ENCODE data around the gene INTS3. TPM values are rescaled to one million over a fixed set of nuclear protein-coding genes. Genes with fewer than 3 reads are reported as not detected.

INTS3 gene
- total RNA-seq, 1 experiment from 2014 or later, result 56.7 TPM

DNA sequence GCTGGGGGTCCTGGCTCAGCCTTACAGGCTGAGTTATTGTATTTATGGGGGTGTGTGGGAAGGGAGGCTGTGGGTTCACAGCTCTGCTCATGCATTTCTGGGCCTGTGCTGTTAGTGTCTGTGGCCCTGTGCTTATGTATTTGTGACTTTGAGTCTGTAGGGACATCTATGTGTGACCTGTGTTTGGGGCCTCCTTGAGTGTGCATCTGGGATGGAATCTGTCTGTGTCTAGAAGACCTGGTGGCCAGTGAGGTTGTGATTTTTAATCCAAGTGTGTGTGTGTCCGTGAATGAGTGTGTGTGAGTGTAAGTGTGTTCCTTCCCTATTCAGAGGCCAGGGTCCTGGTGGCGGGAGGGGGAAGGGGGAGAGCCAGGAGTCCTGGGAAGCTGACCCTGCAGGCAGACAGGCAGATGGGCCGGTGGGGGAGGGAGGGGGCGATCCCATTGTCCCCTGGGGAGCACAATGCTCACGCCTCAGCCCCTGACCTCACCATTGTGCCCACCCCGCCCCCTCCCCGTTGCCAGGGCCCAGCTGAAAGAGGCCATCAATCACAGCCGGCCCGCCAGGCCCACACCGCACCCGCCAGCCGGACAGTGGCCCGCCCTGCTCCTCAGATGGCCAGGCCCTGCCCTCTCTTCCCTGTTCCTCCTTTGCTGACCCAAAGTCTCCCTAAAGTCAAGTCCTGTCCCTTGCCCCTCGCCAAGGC is 66.9 kb downstream of the INTS3 start:
- ChIA-PET CTCF (no interaction called here), POLR2A (ENCODE audit: low non-redundant PET) (no interaction called here)
- no TSS peak for BruUV-seq (replicated peaks)
- no peaks in the 10 kb centered on the region for H3K27me3 ChIP-seq (replicated peaks; ENCODE audit: insufficient read depth, low read depth, low read length, poor library complexity)
- H3K36me3 ChIP-seq (ENCODE audit: insufficient read depth, low read length, poor library complexity, severe bottlenecking), result no peaks in the 10 kb centered on the region
- intact Hi-C loops (cut with micrococcal nuclease; ENCODE audit: unreplicated experiment), result no loop called here
- no peaks in the 10 kb centered on the region for H3K4me1 ChIP-seq (ENCODE audit: insufficient read depth, low read length, poor library complexity, severe bottlenecking)
- H3K4me3 ChIP-seq (ENCODE audit: low read depth, low read length, poor library complexity, severe bottlenecking), result no peak overlapping the region
- H3K27ac ChIP-seq (ENCODE audit: low read depth, low read length, poor library complexity, severe bottlenecking), result no peak overlapping the region
- no peaks in the 10 kb centered on the region for H3K9me3 ChIP-seq (ENCODE audit: low read depth, low read length, poor library complexity, severe bottlenecking)
- TF ChIP-seq EZH2 (IDR thresholded peaks at IDR 0.05; ENCODE audit: borderline replicate concordance, low read depth, low read length, poor library complexity, severe bottlenecking), result no peak
- TF ChIP-seq, protein P1, sequence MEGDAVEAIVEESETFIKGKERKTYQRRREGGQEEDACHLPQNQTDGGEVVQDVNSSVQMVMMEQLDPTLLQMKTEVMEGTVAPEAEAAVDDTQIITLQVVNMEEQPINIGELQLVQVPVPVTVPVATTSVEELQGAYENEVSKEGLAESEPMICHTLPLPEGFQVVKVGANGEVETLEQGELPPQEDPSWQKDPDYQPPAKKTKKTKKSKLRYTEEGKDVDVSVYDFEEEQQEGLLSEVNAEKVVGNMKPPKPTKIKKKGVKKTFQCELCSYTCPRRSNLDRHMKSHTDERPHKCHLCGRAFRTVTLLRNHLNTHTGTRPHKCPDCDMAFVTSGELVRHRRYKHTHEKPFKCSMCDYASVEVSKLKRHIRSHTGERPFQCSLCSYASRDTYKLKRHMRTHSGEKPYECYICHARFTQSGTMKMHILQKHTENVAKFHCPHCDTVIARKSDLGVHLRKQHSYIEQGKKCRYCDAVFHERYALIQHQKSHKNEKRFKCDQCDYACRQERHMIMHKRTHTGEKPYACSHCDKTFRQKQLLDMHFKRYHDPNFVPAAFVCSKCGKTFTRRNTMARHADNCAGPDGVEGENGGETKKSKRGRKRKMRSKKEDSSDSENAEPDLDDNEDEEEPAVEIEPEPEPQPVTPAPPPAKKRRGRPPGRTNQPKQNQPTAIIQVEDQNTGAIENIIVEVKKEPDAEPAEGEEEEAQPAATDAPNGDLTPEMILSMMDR (conservative IDR thresholded peaks at IDR 0.05; ENCODE audit: low read depth, low read length), result no peak
- no peak for DNase-seq (ENCODE audit: low spot score)

DNA sequence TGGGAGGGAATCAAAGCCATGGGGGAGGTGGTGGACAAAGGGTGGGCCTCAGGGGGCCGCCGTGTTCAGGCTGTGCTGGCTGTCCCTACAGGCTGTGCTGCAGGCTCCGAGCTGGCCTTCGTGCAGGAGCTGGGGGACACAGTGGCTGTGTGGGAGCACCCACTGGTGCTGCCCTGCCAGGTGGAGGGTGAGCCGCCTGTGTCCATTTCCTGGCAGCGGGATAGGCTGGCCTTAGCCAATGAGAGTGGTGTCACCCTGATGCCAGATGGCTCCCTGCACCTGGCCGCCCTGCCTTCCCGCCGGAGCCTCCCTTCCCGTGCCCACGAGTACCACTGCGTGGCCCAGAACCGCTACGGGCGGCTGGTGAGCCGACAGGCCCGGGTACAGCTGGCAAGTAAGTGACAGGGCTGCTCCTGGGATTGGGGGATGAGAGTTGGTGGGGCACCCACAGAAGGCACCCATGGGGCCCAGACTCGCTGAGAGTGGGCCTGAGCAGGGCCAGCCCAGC is 67.5 kb downstream of the INTS3 start:
- no peak for DNase-seq (ENCODE audit: low spot score)
- no peak overlapping the region for H3K27ac ChIP-seq (ENCODE audit: low read depth, low read length, poor library complexity, severe bottlenecking)
- POLR2A ChIA-PET (ENCODE audit: low non-redundant PET), result no interaction called here
- no peaks in the 10 kb centered on the region for H3K4me1 ChIP-seq (ENCODE audit: insufficient read depth, low read length, poor library complexity, severe bottlenecking)
- H3K9me3 ChIP-seq (ENCODE audit: low read depth, low read length, poor library complexity, severe bottlenecking), result no peaks in the 10 kb centered on the region
- TF ChIP-seq EZH2 (IDR thresholded peaks at IDR 0.05; ENCODE audit: borderline replicate concordance, low read depth, low read length, poor library complexity, severe bottlenecking), result no peak
- TF ChIP-seq, protein P1 (conservative IDR thresholded peaks at IDR 0.05; ENCODE audit: low read depth, low read length), result no peak
- CTCF ChIA-PET, result no interaction called here
- intact Hi-C loops (cut with micrococcal nuclease; ENCODE audit: unreplicated experiment), result no loop called here
- no peaks in the 10 kb centered on the region for H3K36me3 ChIP-seq (ENCODE audit: insufficient read depth, low read length, poor library complexity, severe bottlenecking)
- no peak overlapping the region for H3K4me3 ChIP-seq (ENCODE audit: low read depth, low read length, poor library complexity, severe bottlenecking)
- no TSS peak for BruUV-seq (replicated peaks)
- no peaks in the 10 kb centered on the region for H3K27me3 ChIP-seq (replicated peaks; ENCODE audit: insufficient read depth, low read depth, low read length, poor library complexity)

DNA sequence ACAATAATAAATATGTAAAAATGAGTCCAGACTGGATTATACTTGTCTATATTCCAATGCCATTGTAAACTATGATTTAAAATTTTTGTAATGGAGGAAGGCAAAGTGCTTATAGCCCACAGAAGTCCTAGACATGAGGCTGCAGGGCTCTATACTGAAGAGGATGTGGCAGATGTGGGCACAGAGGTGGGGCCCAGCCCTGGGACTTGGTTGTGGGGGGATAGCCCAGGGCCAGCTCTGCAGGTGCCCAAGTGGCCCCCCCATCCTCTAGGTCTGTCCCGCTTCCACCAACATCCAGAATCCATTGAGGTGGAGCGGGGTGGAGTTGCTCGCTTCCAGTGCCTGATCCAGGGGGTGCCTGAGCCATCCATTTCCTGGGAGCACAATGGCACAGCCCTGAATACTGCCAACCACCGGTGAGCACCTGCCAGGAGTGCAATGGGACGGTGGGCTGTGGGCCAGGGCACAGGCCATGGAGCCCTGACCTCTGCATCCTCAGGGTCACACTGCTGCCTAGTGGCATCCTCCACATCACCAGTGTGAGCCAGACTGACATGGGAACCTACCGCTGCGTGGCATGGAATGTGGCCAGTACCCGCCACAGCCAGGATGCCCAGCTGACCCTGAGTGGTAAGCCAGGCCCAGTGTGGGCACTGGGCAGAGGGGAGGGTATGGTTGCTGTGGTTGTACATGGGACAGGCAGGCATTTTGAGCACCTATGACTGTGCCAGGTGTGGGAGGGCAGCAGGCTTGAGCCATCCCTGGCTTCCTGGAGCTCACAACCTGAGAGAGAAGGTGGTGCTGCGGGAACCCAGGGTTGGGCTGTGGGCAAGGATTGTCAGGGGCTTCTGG is 68.3 kb downstream of the INTS3 start:
- Histone ChIP-seq H3K4me1 (ENCODE audit: insufficient read depth, low read length, poor library complexity, severe bottlenecking) (no peaks in the 10 kb centered on the region), H3K4me3 (ENCODE audit: low read depth, low read length, poor library complexity, severe bottlenecking) (no peak overlapping the region), H3K36me3 (ENCODE audit: insufficient read depth, low read length, poor library complexity, severe bottlenecking) (no peaks in the 10 kb centered on the region), H3K27me3 (replicated peaks; ENCODE audit: insufficient read depth, low read depth, low read length, poor library complexity) (no peaks in the 10 kb centered on the region), H3K9me3 (ENCODE audit: low read depth, low read length, poor library complexity, severe bottlenecking) (no peaks in the 10 kb centered on the region), H3K27ac (ENCODE audit: low read depth, low read length, poor library complexity, severe bottlenecking) (no peak overlapping the region)
- BruUV-seq (replicated peaks), result no TSS peak
- ChIA-PET POLR2A (ENCODE audit: low non-redundant PET) (no interaction called here), CTCF (interaction anchor here (0.8 to 2.4 kb wide), 2 partner anchors 181 to 190 kb away, joined by 3 to 8 read pairs; partner anchors contain the start of genes JTB and RAB13)
- DNase-seq (ENCODE audit: low spot score), result no peak
- TF ChIP-seq, protein P1 (conservative IDR thresholded peaks at IDR 0.05; ENCODE audit: low read depth, low read length), result no peak
- TF ChIP-seq EZH2 (IDR thresholded peaks at IDR 0.05; ENCODE audit: borderline replicate concordance, low read depth, low read length, poor library complexity, severe bottlenecking), result no peak
- intact Hi-C loops (cut with micrococcal nuclease; ENCODE audit: unreplicated experiment), result loop anchor here (2.0 kb wide), 1 partner anchor 151 kb away; the partner anchor contains the start of gene DENND4B

Measured in A673 (cell line).